Jurkat, Clone E6-1 (cell line): Measurements from ENCODE around the gene B3GNT9.

Experiments used
- DNase-seq: peaks from one replicate; pipeline ENCODE4 v3.0.0-alpha.2; 2011; ENCODE audit warnings: low read depth, low spot score
- H3K4me3 ChIP-seq: 2 replicates; pipeline ENCODE4 v1.5.1; 2011; ENCODE audit warnings: mild to moderate bottlenecking, low read length, control low read depth, moderate library complexity

B3GNT9 gene

DNA sequence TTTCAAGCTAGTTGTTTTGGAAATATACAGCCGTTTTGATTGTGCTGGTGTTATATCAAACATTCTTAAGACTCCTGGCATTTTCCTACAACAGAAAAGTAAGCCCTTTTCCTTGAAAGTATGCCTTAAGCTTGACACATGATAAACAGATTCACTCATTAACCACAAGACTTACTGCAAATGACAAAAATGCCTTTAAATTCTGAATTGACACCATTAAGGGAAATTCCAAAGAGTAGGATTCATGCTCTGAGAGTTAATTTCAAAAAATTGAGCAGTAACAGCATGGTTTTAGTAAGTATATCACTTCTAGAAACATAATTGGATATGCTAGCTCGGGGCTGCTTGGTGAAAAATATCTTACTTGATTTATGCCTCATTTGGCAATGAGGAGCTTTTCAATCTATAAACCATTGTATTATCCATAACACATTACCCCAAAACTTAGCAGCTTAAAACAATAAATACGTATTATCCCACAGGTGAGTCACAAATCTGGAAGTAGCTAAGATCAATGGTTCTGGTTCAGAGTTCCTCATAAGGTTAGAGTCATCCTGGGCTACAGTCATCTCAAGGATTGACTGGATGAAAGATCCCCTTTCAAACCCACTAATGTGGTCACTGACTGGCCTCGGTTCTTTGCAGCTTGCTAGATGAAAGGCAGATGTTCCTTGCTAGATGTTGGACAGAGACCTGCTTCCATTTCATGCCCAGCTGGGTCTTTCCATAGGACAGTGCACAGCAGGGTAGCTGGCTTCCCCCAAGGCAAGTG, 49.3 kb downstream of the B3GNT9 start:
- no peak for DNase-seq

GRCh38 chr16:67100569-67101310, 50.1 kb downstream of the B3GNT9 start:
- no peak overlapping the region for H3K4me3 ChIP-seq
- DNase-seq = peak; percentile 33

More for the DNA sequence above, 49.3 kb downstream of the B3GNT9 start:
- no peak overlapping the region for H3K4me3 ChIP-seq

- DNase-seq = no peak
- no peak overlapping the region for H3K4me3 ChIP-seq
Measured at GRCh38 chr16:67098599-67098998, 52.2 kb downstream of the B3GNT9 start.
